Measurements from ENCODE around the gene HEATR5A. TPM values are rescaled to one million over a fixed set of nuclear protein-coding genes. Genes with fewer than 3 reads are reported as not detected.
A peak's percentile ranks its signal among the peaks of the same experiment; 100 is the strongest.

HEATR5A gene
- total and polyA plus RNA-seq, 2 of the 13 experiments (the other 11 are each of a cell fraction or from before 2014, with no cell fraction given): 36.4 to 105 TPM

GRCh38 chr14:31420319-31421111, at the start of gene HEATR5A (continued):
- peak; percentile 97; the same call in 1 of the 2 replicates for TF ChIP-seq CAMTA2 (CRISPR knock-in tag; IDR thresholded peaks at IDR 0.05; ENCODE audit: borderline replicate concordance)
- peak; percentile 90; the same call in 1 of the 2 replicates for TF ChIP-seq NR0B2 (CRISPR knock-in tag; IDR thresholded peaks at IDR 0.05)
- TF ChIP-seq TERF1 (CRISPR knock-in tag; IDR thresholded peaks at IDR 0.05): peak; percentile 97; the same call in 1 of the 2 replicates
- TF ChIP-seq CCAR2 (optimal IDR thresholded peaks at IDR 0.05; ENCODE audit: low read depth, low read length): peak; percentile 89
- TF ChIP-seq KLF6 (CRISPR knock-in tag; IDR thresholded peaks at IDR 0.05): peak; percentile 99
- TF ChIP-seq MYNN (CRISPR knock-in tag; IDR thresholded peaks at IDR 0.05; ENCODE audit: low read depth): peak; percentile 76; the same call in 1 of the 2 replicates
- TF ChIP-seq HINFP (CRISPR knock-in tag; IDR thresholded peaks at IDR 0.05; ENCODE audit: low read depth): peak; percentile 95
- peak; percentile 92 for TF ChIP-seq ZNF549 (CRISPR knock-in tag; IDR thresholded peaks at IDR 0.05)
- peak; percentile 99 for TF ChIP-seq KMT2B (CRISPR knock-in tag; IDR thresholded peaks at IDR 0.05)
- no peak for TF ChIP-seq ZNF530 (CRISPR knock-in tag; IDR thresholded peaks at IDR 0.05; ENCODE audit: low read depth)
- TF ChIP-seq BCLAF1 (IDR thresholded peaks at IDR 0.05): no peak
- peak; percentile 97; the same call in 1 of the 2 replicates for TF ChIP-seq RFXAP (CRISPR knock-in tag; IDR thresholded peaks at IDR 0.05; ENCODE audit: borderline replicate concordance)
- peak; percentile 91; the same call in 1 of the 2 replicates for TF ChIP-seq CC2D1A (CRISPR knock-in tag; IDR thresholded peaks at IDR 0.05)
- TF ChIP-seq KDM6A (CRISPR knock-in tag; IDR thresholded peaks at IDR 0.05; ENCODE audit: low read depth): no peak; the same call in 1 of the 2 replicates
- peak; percentile 91 for TF ChIP-seq ZBTB20 (CRISPR knock-in tag; IDR thresholded peaks at IDR 0.05; ENCODE audit: borderline replicate concordance, low read depth)
- peak; percentile 73; the same call in 1 of the 2 replicates for TF ChIP-seq MZF1 (CRISPR knock-in tag; IDR thresholded peaks at IDR 0.05; ENCODE audit: borderline replicate concordance)
- peak; percentile 100; the same call in 1 of the 2 replicates for TF ChIP-seq ZNF383 (CRISPR knock-in tag; IDR thresholded peaks at IDR 0.05; ENCODE audit: borderline replicate concordance)
- TF ChIP-seq ZFP62 (CRISPR knock-in tag; IDR thresholded peaks at IDR 0.05): peak; percentile 84; the same call in 1 of the 2 replicates
- TF ChIP-seq ZNF766 (CRISPR knock-in tag; IDR thresholded peaks at IDR 0.05; ENCODE audit: borderline replicate concordance): peak; percentile 94
- TF ChIP-seq ZNF567 (CRISPR knock-in tag; IDR thresholded peaks at IDR 0.05; ENCODE audit: borderline replicate concordance): peak; percentile 99
- TF ChIP-seq ZNF124 (CRISPR knock-in tag; IDR thresholded peaks at IDR 0.05): peak; percentile 99
- TF ChIP-seq NFE2L2 (IDR thresholded peaks at IDR 0.05; ENCODE audit: low read length): peak; percentile 3; the same call in 1 of the 2 replicates
- TF ChIP-seq SMARCC2 (IDR thresholded peaks at IDR 0.05): 0 out of 2 replicates have a peak, but pooled peaks have one; percentile 23
- peak; percentile 84 for TF ChIP-seq FOXJ3 (CRISPR knock-in tag; IDR thresholded peaks at IDR 0.05; ENCODE audit: borderline replicate concordance)
